Inferior parietal cortex (tissue), 1 donor: ENCODE data around the gene PRKCE.
"Not testable (repeated sequence)": the region's sequence is repeated elsewhere in the genome, so short reads cannot be mapped to it uniquely, and the experiment has no call there.

Experiments used
- DNase-seq: peaks from one replicate; pipeline ENCODE4 v3.0.0-alpha.2; 2016; ENCODE audit errors: extremely low spot score

Gene PRKCE

DNA sequence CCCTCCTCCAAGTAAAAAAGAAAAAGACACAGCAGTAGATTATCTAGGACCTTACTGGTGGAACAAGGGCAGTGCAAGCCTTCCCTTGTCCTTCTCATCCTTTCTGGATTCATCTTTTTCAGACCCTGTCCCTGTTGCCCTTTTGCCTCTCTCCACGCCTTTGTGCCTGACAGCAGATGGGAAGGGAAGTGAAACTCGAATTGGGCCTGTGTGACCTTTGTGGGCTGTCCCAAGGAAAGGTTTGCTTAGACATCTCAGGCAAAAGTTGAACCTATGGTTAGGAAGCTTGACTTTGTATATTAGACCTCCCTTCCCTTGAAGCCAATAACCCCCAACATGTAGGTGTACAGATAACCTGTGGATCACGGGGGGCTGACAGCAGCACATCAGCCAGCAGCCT is 185.3 kb downstream of the PRKCE start:
- DNase-seq, result no peak

DNA sequence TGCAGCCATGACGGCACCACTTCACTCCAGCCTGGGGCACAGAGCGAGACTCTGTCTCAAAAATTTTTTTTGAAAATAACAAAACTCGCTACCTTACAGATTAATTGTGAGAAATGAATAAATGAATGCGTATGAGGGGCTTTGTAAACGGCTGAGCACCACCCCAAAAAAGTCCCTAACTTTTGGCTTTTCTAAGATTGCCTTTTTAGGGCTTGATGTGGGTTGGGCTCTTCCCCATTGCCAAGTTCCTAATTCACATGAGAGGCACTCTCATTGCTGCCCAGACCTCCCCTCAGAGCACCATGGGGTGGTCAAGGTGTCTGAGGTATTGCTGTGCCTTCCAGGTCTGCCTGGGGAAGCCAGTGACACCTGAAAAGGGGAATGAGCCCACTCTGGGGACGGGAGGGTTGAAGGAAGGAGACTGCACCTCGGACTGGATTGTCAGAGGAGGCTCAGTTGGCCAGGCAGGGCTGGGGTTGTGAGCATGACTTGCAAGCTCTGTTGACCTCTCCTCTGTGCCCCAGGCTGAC is 186.4 kb downstream of the PRKCE start:
- DNase-seq, result no peak

DNA sequence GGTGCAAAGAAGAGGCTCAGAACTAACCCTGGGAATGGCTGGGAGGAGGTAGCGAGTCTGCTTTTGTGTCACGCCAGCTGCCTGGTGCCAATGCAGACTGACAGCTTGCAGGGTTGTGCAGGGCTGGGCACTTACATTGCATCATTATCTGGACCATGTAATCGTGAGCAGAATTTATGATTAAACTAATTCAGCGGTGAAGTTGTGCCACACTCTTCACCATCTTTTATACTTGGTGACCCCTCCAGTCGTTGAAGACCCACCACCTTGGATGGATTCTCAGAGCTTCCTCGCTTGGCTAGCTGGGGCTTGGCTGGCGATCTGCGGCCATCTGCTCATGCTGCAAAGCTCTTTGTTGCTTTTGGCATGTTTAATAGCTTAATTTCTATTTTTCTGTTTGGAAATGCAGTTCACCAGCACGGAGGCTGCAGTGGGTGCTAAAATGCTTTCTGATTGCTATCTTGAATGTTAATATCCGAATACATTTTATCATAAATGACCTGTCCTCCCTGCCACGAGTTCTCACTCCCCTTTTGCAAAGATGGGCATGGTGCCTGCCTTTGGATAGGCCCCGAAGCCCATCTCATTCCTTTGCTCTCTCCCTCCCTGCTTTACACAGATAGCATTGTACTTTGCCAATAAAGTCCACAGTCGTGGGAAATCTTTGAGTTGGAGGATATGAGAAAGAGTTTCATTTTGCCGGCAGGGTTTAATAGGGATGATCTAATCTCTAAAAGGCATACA is 188.2 kb downstream of the PRKCE start:
- DNase-seq, result no peak

DNA sequence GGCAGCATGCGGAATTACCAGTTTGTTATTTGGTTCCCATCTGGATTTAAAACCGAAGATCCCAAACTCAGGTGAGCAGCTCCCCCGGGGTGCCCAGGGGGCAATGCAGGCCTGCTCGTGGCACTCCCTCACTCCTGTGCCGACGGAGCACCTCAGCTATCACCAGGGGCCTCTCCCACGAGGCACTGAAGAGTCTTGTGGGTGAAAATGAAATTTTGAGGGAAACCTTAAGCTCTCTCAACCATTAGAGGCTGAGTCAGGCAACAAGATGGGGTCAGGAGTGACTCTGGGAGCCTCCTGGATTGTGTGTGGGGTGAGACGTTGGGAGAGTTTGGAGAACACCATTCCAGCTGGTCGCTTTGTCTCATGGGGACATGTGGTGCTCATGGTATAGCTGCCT is 189.0 kb downstream of the PRKCE start:
- no peak for DNase-seq

DNA sequence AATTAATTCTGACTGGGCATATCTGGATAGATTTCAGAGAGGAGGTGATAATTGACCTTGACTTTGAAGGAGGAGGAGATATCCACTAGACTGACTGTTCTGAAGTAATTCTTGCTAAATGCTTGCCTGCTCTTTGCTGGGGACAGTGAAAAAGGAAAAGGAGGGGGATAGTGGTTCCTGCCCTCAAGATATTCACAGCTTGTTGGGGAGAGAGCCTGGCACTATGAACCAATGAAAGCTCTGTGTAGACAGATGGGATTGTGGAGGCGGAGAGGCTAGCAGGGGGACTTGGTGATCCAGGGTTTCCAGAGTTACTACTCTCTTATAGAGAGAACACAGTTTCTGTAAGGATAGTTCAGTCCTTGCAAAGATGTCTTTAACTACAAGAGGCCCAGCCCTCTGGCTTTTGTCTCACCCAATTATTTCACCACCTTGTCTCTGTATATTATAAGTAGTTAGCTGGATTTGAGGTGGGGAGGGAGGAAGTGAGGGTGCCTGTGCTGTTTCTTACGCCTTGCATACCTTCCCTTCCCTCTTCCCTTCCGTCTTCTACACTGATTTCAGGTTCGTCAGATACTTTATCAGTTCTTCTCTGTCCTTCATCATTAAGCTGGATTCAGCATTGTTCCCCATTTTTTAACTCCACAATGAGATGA is 190.4 kb downstream of the PRKCE start:
- no peak for DNase-seq

DNA sequence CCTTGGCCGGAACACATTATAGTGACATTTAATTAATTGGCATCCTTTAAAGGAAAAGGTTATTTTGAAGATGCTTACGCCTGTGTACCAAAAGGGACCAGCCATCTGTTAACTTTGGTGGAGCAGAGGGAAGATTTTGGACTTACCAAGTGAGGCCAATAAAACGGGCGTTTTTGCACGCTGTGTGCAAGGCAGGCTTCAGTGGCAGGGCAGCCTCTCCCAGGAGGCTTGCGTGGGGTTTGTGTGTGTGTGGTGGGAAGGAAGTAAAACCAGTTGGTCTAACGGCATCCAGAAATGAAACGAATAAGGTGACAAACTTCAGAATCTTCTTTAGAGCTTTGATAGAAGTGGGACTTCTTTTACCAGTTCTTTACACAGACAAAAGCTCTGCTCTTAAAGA is 191.7 kb downstream of the PRKCE start:
- DNase-seq, result no peak

DNA sequence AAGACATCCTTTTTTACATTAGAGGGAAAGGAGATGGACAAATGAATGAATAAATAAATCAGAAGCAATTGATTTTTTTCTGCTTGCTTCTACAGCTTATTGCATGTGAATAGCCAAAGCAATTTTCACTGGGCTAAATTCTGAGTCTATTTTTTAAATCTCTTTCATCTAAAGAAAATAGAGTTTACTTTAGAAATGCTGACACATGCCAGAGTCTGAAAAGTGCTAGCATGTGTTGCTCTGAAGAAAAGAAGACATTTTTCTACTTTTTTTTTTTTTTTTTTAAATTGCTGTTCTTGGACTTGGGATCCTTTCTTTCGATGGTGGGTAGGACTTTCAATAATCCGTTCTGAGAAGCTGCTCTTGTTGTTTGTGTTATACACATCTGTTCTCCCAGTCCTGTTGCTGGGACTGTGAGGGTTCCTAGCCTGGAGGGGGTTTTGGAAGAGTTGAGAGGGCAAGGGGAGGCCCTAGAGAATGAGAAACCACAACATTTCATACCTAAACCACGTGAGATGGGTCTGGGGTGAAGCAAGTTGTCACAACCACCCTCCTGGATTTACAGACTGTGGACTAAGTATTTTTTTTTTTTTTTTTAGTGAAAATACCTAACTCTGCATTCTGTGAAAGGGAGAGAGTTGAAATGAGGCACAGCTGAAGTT is 193.5 kb downstream of the PRKCE start:
- no peak for DNase-seq

DNA sequence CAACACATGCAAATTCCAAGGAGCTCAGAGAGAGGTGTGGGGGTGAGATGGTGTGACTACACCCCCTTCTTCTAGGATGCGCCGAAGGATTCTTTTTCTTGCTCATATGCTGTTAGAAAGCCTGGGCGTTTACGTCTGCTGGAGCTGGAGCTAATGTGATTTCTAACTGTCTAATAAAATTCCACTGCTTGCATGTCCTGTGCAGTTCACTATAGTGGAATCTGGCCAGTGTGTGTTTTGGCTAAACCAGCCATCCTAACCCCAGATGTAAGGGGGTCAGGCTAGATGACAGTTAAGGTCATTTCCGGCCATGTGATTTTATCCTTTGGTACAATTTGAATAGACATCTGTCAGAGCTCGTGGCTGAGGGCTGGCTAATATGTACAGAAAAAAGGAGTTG is 194.1 kb downstream of the PRKCE start:
- no peak for DNase-seq

DNA sequence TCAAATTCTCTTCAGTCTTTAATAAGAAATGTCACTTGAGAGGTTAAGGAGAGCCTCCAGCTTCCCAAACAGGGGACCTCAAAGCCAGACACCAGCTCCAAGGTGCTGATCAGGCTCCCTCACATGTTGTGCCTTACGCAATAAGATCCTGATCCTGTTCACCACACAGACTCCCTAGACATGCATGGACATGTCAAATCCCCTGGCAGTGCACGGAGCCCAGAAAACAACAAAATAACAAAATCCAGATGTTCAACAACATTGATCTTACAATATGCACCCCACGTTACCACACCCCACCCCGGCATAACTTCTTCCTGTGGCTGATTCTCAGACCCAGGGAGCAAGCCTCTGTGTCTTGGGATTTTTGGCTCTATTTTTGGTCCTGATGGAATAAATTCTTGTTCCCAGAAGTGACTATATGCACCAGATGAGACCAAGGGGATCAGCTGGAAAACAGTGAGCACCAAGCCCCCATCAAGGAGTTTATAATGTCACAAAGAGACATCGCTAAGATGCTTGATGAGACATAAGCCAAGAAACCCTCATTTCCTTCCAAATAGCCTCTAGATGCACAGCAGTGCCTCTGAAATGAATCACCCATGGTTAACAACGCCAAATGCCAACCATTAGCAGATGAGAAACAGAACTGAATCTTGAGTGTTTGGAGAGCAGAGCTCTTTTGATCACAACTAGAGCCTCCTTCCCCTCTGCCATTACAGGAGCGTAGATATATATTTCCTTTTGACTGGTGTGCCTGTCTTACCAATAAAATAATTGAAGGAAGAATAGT is 198.2 kb downstream of the PRKCE start:
- DNase-seq, result no peak

DNA sequence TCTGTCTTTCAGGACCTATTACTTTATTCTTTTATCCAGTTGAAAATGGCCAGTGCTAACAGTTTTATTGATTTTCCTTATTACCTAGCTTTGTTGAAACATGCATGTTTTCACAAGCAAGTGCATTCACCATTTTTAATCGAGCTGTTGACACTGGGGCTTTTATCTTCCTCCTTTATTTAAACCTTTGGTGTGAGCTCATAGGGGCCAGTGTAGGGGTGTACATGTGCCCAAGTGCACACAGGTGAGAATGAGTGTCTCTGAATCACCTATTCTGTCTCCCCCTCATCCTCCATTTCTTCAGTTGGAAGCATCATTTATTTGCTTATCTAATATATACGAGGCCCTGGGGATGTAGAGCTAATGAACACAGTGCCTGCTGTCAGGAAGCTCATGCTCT is 199.1 kb downstream of the PRKCE start:
- DNase-seq, result no peak

DNA sequence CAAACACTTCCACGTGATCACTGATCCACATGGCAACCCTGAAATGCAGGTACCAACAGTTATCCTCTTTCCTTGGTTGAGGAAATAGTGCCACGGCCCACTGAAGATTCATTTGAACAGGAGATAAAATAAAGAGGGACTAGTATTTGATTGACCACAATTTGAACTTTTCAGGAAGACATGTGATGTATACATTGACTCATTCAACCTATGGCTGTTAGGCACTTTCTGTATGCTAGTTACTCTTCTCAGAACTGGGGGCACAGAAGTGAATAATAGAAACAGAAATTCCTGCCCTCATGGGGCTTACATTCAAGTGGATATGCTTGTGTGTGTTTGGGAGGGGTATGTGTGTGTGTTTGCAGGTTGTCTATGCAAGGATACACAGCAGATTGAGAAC is 199.6 kb downstream of the PRKCE start:
- no peak for DNase-seq

DNA sequence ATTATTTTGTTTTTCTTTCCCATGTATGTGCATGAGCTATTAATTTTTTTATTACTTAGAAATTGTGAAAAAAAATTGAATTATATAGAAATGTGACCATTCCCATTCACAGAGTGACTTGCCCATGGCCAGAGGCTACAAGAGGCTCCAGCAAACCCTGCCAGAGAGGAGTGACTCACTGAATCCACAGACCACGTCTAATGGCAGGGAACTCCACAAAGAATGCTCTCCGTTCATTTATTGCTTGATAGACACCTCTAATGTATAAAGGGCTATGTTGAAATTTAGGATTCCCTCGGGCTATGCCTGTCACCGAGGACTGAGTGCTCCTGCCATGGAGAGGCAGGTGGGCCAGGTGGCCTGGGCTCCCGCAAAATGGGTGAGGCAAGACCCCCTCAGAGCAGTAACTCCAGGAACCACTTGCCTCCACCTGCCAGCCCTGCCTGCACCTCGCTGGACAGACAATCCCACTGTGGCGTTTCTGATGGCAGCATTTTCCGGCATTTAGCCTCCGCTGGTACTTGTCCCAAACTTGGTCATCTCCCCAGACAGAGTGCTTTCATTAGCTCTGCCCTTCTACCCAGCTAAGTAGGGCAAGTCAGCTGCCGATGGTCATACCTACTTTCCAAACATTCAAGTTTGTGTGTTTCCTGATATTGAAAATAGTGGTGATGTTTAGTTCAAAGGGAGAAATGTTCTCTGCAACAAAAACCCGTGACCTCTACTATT is 200.3 kb downstream of the PRKCE start:
- DNase-seq, result no peak

DNA sequence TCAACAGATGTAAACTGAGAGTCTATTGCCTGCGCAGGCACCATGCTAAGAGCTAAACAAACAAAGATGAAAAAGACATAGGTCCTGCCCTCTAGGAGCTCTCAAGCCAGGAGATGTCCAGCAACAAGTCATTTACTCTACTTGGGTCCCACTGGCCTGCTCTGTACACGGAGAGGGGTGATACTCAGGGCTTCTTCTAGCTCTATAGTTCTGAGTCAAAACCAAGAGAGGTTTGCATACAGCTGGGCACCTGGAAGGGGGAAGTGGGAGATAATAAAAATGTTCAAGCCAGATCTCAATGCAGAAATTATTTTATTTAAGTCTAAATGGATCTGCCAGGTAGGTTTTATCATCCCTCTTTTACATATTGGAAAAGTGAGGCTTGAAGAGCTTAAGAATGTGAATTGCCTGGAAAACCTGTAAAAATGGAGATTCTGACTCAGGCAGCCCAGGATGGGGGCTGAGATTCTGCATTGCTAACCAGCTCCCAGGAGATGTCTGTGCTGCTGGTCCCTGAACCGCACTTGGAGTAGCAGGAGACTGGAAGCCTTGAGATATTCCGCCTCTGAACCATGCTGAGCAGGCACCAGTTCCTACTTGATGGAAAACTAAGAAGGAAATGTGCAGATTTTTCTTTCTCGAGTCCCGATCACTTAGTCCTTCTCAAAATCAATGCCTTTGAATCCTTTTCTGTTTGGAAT is 201.1 kb downstream of the PRKCE start:
- no peak for DNase-seq

DNA sequence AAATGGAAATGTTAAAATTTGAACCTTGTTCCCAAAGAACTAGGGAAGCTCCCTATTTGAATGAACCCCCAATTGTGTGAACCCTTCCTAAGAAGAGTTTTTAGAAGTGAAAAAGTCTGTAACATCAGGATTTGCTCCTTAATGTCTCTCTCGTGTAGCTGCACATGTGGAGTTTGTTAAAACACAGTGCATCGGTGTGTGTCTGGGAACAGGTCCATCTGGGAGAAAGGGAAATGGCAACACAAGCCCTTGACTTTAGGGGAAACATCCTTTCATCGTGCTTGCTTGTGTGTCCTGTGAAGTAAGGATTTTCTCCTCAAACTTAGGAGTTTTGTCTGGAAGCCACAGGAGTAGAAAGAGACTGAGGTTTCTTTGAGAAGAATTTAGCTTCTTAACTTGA is 203.9 kb downstream of the PRKCE start:
- no peak for DNase-seq

DNA sequence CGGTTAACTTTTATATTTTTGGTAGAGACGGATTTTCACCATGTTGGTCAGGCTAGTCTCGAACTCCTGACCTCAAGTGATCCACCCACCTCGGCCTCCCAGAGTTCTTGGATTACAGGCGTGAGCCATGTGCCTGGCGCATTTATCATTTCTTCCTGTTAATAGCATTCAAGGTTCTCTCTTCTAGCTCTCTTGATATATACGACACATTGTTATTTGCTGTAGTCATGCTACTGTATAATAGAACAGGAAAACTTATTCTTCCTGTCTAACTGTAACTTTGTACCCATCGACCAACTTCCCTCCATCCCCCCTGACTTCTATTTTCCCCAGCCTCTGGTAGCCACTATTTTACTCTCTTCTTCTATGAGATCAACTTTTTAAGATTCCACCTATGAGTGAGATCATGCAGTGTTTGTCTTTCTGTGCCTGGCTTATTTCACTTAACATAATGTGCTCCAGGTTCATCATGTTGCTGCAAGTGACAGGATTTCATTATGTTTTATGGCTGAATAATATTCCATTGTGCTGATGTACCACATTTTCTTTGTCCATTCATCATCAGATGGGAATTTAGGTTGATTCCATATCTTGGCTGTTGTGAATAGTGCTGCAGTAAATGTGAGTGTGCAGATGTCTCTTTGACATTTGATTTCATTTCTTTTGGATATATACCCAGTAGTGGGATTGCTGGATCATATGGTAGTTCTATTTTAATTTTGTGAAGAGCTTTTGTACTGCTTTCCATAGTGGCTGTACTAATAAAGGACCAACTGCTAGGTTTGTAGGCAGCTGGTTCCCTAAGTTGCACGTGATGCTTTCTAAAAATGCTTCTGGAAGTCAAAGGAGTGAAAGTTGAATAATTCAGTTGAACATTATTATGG is 205.2 kb downstream of the PRKCE start:
- DNase-seq, result no peak

DNA sequence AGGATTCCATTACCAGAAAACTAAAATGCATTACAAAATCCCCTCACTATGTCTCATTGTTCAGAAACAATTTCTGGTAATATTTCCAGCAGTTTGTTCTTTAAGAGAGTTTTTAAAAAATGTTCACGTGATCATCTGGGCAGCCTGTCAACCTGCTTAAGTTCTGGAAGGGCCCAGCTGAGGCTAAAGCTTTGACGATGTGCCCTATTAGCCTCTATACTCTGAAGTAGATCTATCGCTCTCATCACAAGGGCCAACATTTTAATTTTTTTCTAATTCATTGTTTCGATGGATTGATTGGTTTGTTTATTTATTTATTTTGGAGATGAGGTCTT is 205.8 kb downstream of the PRKCE start:
- DNase-seq, result no peak

DNA sequence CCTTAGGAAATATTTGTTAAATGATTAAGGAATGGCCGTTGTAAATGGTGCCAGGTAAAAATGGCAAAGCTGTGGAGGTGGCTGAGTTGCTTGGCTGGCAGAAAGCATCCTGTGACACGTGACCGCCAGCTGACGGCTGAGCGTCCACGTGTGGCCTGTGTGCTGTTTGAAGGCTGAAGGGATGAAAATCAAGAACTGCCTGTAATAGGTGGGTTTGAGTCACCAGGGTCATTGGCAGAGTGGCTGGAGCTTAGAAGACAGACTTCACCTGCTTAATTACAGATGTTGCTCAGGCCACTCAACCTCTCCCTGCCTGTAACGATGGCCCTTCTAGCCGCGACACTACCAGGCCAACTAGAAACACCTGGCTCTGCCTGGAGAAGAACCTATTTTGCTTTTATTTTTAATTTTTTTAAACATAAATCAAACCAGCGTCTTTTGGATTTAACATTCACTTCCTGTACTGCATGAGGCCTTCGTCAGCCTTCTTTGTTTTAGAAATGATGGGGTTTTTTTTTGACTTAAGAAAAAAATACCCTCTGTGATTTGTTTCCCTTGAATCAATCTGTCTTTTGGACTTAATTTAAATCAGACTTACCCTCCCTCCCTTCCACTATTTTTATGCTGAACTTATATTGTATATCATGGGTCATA is 206.5 kb downstream of the PRKCE start:
- no peak for DNase-seq

DNA sequence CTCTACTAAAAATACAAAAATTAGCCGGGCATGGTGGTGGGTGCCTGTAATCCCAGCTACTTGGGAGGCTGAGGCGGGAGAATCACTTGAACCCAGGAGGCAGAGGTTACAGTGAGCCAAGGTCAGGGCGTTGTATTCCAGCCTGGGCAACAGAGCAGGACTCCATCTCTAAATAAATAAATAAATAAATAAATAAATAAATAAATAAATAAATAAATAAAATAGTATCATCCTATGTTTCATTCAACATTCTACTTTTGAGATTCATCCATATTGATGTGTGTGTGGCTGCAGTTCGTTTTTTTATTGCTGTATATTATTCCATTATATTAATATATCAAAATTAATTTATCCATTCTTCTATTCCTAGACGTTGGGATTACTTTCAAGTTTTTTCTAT is 207.4 kb downstream of the PRKCE start:
- not testable (repeated sequence) for DNase-seq

DNA sequence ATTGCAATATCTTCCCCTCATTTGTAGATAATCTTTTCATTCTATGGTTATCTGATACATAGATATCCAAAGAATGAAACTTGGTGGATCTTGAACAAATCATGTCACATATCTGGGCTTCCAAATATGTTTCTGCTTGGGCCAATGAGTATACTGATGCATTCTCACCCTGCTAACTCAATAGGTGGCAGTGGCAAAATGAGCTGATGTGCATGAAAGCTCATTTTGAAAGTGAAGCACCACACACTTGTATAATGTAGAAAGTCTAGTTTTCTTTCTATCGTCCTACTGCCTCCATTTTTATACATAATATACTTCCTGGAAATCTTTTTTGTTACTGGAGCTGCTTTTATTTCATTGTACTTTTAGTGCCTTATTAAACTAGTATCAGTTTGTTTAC is 208.2 kb downstream of the PRKCE start:
- DNase-seq, result no peak
